NCI-H69 (cell line): ENCODE data around the gene TMOD1.
A peak's percentile ranks its signal among the peaks of the same experiment; 100 is the strongest.
"Not testable (repeated sequence)": the region's sequence is repeated elsewhere in the genome, so short reads cannot be mapped to it uniquely, and the experiment has no call there.

ENCODE experiments used
- DNase-seq: peaks from one replicate; lab custom pipeline; 2025; lab: John Stamatoyannopoulos, UW

TMOD1 gene

GRCh38 chr9:97501177-97501971 is at the start of gene TMOD1:
Gene TMOD1 (plus strand): TSS chr9:97501666. CDS start chr9:97524189, 22,523 bp downstream.
- peak; percentile 95 for DNase-seq

GRCh38 chr9:97453573-97453972 is 47.9 kb upstream of the TMOD1 start:
- DNase-seq: not testable (repeated sequence)

- DNase-seq: not testable (repeated sequence)
Measured at GRCh38 chr9:97456841-97457240, 44.6 kb upstream of the TMOD1 start.

- no peak for DNase-seq
Measured at GRCh38 chr9:97459326-97459725, 42.1 kb upstream of the TMOD1 start.

- no peak for DNase-seq
Measured at GRCh38 chr9:97462159-97462558, 39.3 kb upstream of the TMOD1 start.

- no peak for DNase-seq
Measured at GRCh38 chr9:97462914-97463313, 38.6 kb upstream of the TMOD1 start.

GRCh38 chr9:97468658-97469448 is 32.6 kb upstream of the TMOD1 start:
- peak; percentile 89 for DNase-seq

- peak; percentile 81 for DNase-seq
Measured at GRCh38 chr9:97470076-97470475, 31.4 kb upstream of the TMOD1 start.

GRCh38 chr9:97473717-97474116 is 27.7 kb upstream of the TMOD1 start:
- no peak for DNase-seq

- DNase-seq: peak; percentile 35
Measured at GRCh38 chr9:97474372-97474925, 27.0 kb upstream of the TMOD1 start.

- DNase-seq: peak; percentile 94
Measured at GRCh38 chr9:97475059-97475458, 26.4 kb upstream of the TMOD1 start.

- DNase-seq: peak; percentile 59
Measured at GRCh38 chr9:97478301-97478981, 23.0 kb upstream of the TMOD1 start.

GRCh38 chr9:97479496-97480159 is 21.8 kb upstream of the TMOD1 start:
- DNase-seq: peak; percentile 60

GRCh38 chr9:97480174-97480573 is 21.3 kb upstream of the TMOD1 start:
- DNase-seq: peak; percentile 52

GRCh38 chr9:97480749-97481148 is 20.7 kb upstream of the TMOD1 start:
- no peak for DNase-seq

GRCh38 chr9:97484134-97484533 is 17.3 kb upstream of the TMOD1 start:
- peak; percentile 37 for DNase-seq

- DNase-seq: peak; percentile 53
Measured at GRCh38 chr9:97487107-97487506, 14.4 kb upstream of the TMOD1 start.

- DNase-seq: peak; percentile 67
Measured at GRCh38 chr9:97487861-97488260, 13.6 kb upstream of the TMOD1 start.

- no peak for DNase-seq
Measured at GRCh38 chr9:97491216-97491999, 10.1 kb upstream of the TMOD1 start.

- DNase-seq: not testable (repeated sequence)
Measured at GRCh38 chr9:97497558-97498375, 3.7 kb upstream of the TMOD1 start.
